SJSA1 (cell line): ENCODE measurements around the gene SLC10A7. TPM values are rescaled to one million over a fixed set of nuclear protein-coding genes. Genes with fewer than 3 reads are reported as not detected.
A peak's percentile ranks its signal among the peaks of the same experiment; 100 is the strongest.

Source experiments
- DNase-seq, 2 experiments: peaks; one replicate each; pipeline ENCODE4 v3.0.0-alpha.2; 2015 to 2020; ENCODE audit warnings: low spot score in 2 of 2, low read depth in 1 of 2
- H3K27ac ChIP-seq: fragments of 250-450 bp; sonication (Bioruptor Pico); 2 replicates; pipeline ENCODE4 v1.5.1; 2020; ENCODE audit warnings: mild to moderate bottlenecking, moderate library complexity
- H3K27me3 ChIP-seq: fragments of 250-450 bp; sonication (Bioruptor Pico); replicated peaks from 2 replicates; pipeline ENCODE4 v1.5.1; 2020; ENCODE audit warnings: mild to moderate bottlenecking, moderate library complexity
- H3K36me3 ChIP-seq: fragments of 250-450 bp; sonication (Bioruptor Pico); 2 replicates; pipeline ENCODE4 v1.5.1; 2020; ENCODE audit warnings: mild to moderate bottlenecking
- H3K4me1 ChIP-seq: fragments of 250-450 bp; sonication (Bioruptor Pico); replicated peaks from 2 replicates; pipeline ENCODE4 v1.6.1; 2021; ENCODE audit warnings: mild to moderate bottlenecking
- H3K4me3 ChIP-seq: fragments of 250-450 bp; sonication (Bioruptor Pico); 2 replicates; pipeline ENCODE4 v1.5.1; 2020; ENCODE audit warnings: mild to moderate bottlenecking
- H3K9me3 ChIP-seq: fragments of 250-450 bp; sonication (Bioruptor Pico); replicated peaks from 2 replicates; pipeline ENCODE4 v1.5.1; 2020; ENCODE audit warnings: mild to moderate bottlenecking
- total RNA-seq: library from RNA; depleted of rRNA; stranded (reverse); fragments of >200 nt; shearing (Covaris generic); gene quantifications from 2 replicates; pipeline ENCODE4 v1.2.3, GENCODE V29; 2014

Gene SLC10A7
- total RNA-seq, 1 experiment from 2014 or later = 13.8 TPM

DNA sequence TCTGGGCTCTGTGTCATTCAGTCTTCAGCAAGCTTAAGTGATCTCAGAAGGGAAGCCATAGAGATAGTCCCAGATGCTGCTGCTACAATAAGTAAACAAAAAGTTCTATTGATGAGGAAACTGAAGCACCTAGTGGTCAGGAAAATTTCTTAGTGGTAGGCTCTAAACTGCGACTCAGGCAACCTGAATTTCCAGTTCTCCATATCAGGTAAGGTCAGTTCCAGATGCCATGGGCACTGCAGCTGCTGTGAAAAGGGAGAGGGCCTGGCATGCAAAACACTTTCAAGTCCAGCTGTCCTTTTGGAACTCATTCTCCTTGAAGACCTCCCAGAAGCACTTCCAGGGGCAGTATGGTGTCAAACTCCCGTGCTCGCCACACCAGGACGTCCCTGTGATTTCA, 261.2 kb downstream of the SLC10A7 start:
- Histone ChIP-seq H3K4me1 (peaks cover 16% of the 10 kb centered on the region), H3K4me3 (no peak overlapping the region), H3K27me3 (no peaks in the 10 kb centered on the region), H3K36me3 (no peaks in the 10 kb centered on the region), H3K9me3 (no peaks in the 10 kb centered on the region), H3K27ac (no peak overlapping the region)
- DNase-seq = no peak

DNA sequence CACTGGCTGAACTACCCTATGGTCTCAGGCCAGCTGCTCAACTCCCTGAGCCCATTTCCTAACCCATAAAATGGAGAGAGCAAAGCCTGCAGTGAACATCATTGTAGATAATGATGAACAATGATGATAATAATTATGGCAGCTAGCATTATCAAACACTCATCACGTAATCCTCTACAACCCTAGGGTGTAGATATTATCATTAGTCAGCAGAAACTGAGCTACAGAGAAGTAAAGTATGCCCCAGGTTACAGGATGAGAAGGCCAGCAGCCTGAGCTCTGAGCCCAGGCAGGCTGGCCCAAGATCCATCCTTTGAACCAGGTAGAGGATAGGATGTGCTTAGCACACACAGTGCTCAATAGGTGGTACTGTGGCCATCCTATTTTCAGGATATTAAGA, 264.2 kb downstream of the SLC10A7 start:
- no peaks in the 10 kb centered on the region for H3K36me3 ChIP-seq
- no peak overlapping the region for H3K4me3 ChIP-seq
- H3K27ac ChIP-seq = no peak overlapping the region
- H3K27me3 ChIP-seq = no peaks in the 10 kb centered on the region
- H3K9me3 ChIP-seq = no peaks in the 10 kb centered on the region
- DNase-seq = no peak
- peaks cover 35% of the 10 kb centered on the region for H3K4me1 ChIP-seq

DNA sequence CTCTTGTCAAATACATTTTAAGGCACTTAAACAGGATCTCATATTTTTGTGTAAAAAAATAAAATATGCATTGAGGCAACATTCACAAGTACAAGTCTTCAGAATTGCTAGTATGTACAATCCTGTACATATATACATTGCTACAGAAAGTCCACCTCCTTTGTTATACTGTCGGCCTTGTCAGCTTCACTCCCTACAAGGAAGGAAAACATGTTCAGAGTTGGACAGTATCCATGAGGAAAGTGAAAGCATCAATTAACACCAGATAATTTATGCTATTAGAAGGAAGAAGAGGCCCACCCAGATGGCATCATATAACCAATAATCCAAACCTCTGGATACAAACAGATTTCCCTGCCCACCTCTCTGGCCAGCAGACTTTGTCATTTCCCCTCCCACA, 265.4 kb downstream of the SLC10A7 start:
- peak overlapping the region; percentile 92 for H3K27ac ChIP-seq
- peaks cover 35% of the 10 kb centered on the region for H3K4me1 ChIP-seq
- DNase-seq = no peak
- H3K27me3 ChIP-seq = no peaks in the 10 kb centered on the region
- H3K4me3 ChIP-seq = no peak overlapping the region
- H3K9me3 ChIP-seq = no peaks in the 10 kb centered on the region
- no peaks in the 10 kb centered on the region for H3K36me3 ChIP-seq

GRCh38 chr4:146255874-146256273, 265.9 kb downstream of the SLC10A7 start:
- H3K27ac ChIP-seq = peak overlapping the region; percentile 92

DNA sequence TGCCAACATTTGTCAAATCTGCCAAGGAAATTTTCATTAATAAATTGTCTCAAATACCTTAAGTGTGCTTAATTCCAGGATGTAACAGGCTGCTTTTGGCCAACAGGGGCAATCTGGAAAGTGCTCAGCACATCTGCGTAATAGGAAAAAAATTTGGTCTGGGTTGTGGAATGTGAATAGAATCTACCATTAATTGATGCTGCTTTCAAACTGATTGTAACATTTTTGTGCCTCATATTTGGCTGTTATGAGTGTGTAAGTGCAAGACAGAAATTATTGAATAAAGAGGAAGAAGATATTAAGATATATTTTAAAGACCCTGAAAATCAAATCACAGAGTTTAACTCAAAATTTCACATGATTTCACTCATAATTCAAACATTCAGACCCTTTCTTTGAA, 266.3 kb downstream of the SLC10A7 start:
- Histone ChIP-seq H3K27me3 (no peaks in the 10 kb centered on the region), H3K27ac (peak overlapping the region; percentile 92), H3K4me3 (no peak overlapping the region), H3K4me1 (peaks cover 35% of the 10 kb centered on the region), H3K9me3 (no peaks in the 10 kb centered on the region), H3K36me3 (no peaks in the 10 kb centered on the region)
- DNase-seq = peak in 1 of 2 experiments; percentile 75

More at GRCh38 chr4:146255874-146256273, 265.9 kb downstream of the SLC10A7 start:
- peaks cover 35% of the 10 kb centered on the region for H3K4me1 ChIP-seq
- H3K36me3 ChIP-seq = no peaks in the 10 kb centered on the region
- H3K9me3 ChIP-seq = no peaks in the 10 kb centered on the region
- peak in 1 of 2 experiments; percentile 85 for DNase-seq
- no peaks in the 10 kb centered on the region for H3K27me3 ChIP-seq
- no peak overlapping the region for H3K4me3 ChIP-seq

DNA sequence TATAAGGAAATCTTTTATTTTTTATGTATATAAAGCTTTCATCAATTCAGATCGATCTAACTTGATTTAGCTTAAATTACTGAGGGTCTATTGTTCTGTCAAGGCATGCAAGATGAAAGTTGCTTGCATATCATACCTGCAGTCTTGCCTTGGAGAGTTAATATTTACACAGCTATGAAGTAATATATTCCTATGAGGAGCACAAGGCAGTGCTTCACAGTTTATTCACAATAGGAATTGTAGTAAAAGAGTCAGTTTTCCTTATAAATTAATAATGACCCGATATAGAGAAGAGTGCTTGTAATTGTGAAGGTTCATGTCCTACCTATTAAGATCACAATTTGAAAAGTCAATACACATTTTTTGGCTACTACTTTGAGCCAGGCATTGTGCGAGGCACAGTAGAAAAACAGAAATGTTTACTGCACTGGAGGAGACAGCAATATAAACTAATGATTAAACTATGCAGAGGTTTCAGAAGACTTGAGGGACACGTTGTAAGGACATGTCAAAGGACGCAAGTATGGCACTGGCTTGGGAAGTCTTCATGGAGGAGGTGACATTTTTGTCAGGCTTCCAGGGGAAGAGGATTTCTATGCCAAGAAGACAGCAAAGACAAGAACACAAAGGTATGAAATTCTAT, 268.6 kb downstream of the SLC10A7 start:
- no peaks in the 10 kb centered on the region for H3K36me3 ChIP-seq
- no peak for DNase-seq
- H3K27me3 ChIP-seq = no peaks in the 10 kb centered on the region
- no peak overlapping the region for H3K27ac ChIP-seq
- no peaks in the 10 kb centered on the region for H3K9me3 ChIP-seq
- H3K4me3 ChIP-seq = no peak overlapping the region
- H3K4me1 ChIP-seq = peaks cover 40% of the 10 kb centered on the region

DNA sequence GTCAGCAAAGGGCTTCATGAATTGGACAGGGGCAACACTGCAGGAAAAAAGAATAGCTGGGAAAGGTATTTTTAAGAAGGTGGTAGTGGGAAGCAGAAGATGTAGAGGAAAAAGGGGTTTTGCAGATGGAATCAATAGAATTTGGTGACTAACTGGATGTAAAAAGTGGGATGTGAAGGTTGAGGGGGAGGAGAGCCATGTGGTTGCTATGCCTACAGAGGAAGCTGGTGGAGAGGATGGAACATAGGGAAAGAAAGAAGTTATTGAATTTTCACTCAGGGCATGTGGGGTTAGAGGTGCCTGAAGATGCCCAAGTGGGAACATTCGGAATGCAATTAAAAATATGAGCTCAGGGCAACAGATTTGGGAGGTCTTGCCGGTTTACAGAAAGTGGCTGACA, 274.4 kb downstream of the SLC10A7 start:
- DNase-seq = no peak
- no peaks in the 10 kb centered on the region for H3K27me3 ChIP-seq
- H3K27ac ChIP-seq = no peak overlapping the region
- peaks cover 15% of the 10 kb centered on the region for H3K4me1 ChIP-seq
- no peaks in the 10 kb centered on the region for H3K9me3 ChIP-seq
- no peaks in the 10 kb centered on the region for H3K36me3 ChIP-seq
- H3K4me3 ChIP-seq = no peak overlapping the region

DNA sequence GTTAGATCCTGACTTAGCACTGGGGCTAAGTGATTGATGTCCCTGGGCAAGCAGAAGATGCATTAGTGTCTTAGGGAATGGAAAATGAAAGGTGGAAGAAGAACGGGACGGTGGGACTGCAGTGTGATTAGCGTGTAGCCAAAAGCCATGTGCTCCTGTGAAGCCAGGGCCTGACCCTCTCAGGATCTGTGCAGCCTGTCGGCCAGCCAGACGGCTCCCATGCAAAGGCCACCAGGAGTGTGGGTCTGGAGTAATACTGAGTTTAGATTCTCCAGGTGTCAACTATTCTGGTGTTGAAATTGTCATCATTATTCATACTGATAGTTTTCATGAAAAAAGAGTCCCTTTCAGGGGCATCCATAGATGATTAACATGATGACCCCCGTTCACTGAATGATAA, 275.4 kb downstream of the SLC10A7 start:
- no peak for DNase-seq
- H3K9me3 ChIP-seq = no peaks in the 10 kb centered on the region
- H3K27me3 ChIP-seq = no peaks in the 10 kb centered on the region
- no peaks in the 10 kb centered on the region for H3K36me3 ChIP-seq
- no peak overlapping the region for H3K27ac ChIP-seq
- H3K4me1 ChIP-seq = peaks cover 23% of the 10 kb centered on the region
- H3K4me3 ChIP-seq = no peak overlapping the region

- Histone ChIP-seq H3K4me1 (peaks cover 27% of the 10 kb centered on the region), H3K4me3 (no peak overlapping the region), H3K27me3 (no peaks in the 10 kb centered on the region), H3K9me3 (no peaks in the 10 kb centered on the region), H3K36me3 (no peaks in the 10 kb centered on the region), H3K27ac (no peak overlapping the region)
- DNase-seq = no peak
These were observed 275.9 kb downstream of the SLC10A7 start for GRCh38 chr4:146245850-146246249.

- Histone ChIP-seq H3K4me1 (peaks cover 33% of the 10 kb centered on the region), H3K27ac (no peak overlapping the region), H3K4me3 (no peak overlapping the region), H3K27me3 (no peaks in the 10 kb centered on the region), H3K36me3 (no peaks in the 10 kb centered on the region), H3K9me3 (no peaks in the 10 kb centered on the region)
- DNase-seq = no peak
These were observed 276.5 kb downstream of the SLC10A7 start for GRCh38 chr4:146245246-146245645.

- Histone ChIP-seq H3K27me3 (no peaks in the 10 kb centered on the region), H3K4me1 (peaks cover 33% of the 10 kb centered on the region), H3K27ac (no peak overlapping the region), H3K9me3 (no peaks in the 10 kb centered on the region), H3K36me3 (no peaks in the 10 kb centered on the region), H3K4me3 (no peak overlapping the region)
- no peak for DNase-seq
These were observed 277.2 kb downstream of the SLC10A7 start for GRCh38 chr4:146244496-146244895.

- peaks cover 33% of the 10 kb centered on the region for H3K4me1 ChIP-seq
- H3K36me3 ChIP-seq = no peaks in the 10 kb centered on the region
- no peaks in the 10 kb centered on the region for H3K9me3 ChIP-seq
- H3K4me3 ChIP-seq = no peak overlapping the region
- no peaks in the 10 kb centered on the region for H3K27me3 ChIP-seq
- H3K27ac ChIP-seq = no peak overlapping the region
- DNase-seq = no peak
These were observed 277.9 kb downstream of the SLC10A7 start for GRCh38 chr4:146243883-146244277.

GRCh38 chr4:146243141-146243882, 278.4 kb downstream of the SLC10A7 start:
- Histone ChIP-seq H3K4me3 (no peak overlapping the region), H3K27ac (peak overlapping the region; percentile 93), H3K27me3 (no peaks in the 10 kb centered on the region), H3K9me3 (no peaks in the 10 kb centered on the region), H3K36me3 (no peaks in the 10 kb centered on the region), H3K4me1 (peaks cover 30% of the 10 kb centered on the region)
- DNase-seq = peak in 1 of 2 experiments; percentile 40

DNA sequence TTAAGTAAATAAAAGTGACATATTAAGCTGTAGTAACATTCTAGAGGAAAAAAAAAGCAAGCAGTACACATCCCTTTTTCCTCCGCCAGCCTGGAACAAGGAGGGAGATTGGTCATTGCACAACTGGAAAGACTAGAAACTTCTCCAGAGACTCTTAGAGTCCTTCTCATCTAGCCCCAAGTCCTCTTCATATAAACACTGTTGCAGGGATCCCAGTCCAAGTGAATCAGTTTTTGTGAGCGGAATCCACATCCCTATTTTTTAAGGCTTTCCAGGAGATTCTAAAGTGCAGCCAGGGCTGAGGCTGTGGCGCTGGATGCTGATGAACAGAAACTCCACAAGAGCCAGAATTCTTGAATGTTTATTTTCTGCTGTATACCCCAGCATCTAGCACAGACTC, 283.6 kb downstream of the SLC10A7 start:
- no peak for DNase-seq
- H3K27ac ChIP-seq = no peak overlapping the region

More for the DNA sequence above, 283.6 kb downstream of the SLC10A7 start:
- H3K4me1 ChIP-seq = peaks cover 35% of the 10 kb centered on the region
- no peak overlapping the region for H3K4me3 ChIP-seq
- no peaks in the 10 kb centered on the region for H3K9me3 ChIP-seq
- no peaks in the 10 kb centered on the region for H3K27me3 ChIP-seq
- H3K36me3 ChIP-seq = no peaks in the 10 kb centered on the region
